ENCODE data around the gene SORL1-AS1.
A peak's percentile ranks its signal among the peaks of the same experiment; 100 is the strongest.

The SORL1-AS1 gene

DNA sequence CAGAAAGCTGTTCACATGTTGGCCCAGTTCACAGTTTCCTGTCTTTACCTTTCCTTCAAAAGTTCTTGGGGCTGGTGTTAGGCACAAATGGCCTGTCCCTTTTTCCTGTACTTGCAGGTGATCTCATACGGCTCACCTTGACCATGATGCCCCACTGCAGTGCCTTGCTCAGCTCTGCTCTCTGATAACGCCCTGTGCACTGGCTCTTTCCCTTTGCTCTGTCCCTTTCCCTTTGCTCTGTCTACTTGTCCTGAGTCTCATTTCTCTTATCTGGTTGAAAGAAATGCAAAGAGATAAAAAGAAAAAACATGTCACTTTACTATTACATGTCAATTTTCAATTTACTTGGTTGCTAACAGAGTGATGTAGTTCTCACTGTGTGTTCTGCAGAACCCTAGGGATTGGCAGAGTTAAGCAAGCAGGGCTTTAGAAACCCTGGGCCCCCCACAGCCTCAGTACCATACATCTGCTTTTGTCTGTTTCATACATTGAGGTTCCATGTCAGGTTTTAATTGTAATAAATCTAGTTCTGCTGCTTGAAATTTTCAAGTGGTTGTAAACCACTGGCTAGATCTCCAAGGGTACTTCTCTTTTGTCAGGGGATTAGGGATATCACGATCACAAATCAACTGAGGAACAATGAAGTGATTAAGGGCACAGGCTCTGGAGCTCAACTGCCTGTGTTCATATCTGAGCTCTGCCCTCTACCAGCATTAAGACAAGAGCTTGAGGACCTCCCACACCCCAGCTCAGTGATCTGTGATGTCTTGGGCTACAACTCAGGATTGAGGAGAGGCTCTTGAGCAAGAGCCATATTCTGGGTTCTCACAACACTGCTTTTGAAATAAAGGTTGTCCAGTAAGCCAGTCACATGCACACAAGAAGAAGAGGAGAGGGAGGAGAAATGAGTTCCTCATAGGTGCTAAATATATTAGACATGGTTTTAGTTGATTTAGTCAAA is 16.9 kb downstream of the SORL1-AS1 start:
- Mint-ChIP-seq H3K27me3 (ENCODE audit: low read depth) (peaks cover 11% of the 10 kb centered on the region), H3K4me1 (peaks cover 4% of the 10 kb centered on the region), H3K36me3 (ENCODE audit: low read depth) (no peaks in the 10 kb centered on the region), H3K9me3 (no peaks in the 10 kb centered on the region), H3K4me3 (no peak overlapping the region), H3K27ac (no peak overlapping the region)
- TF ChIP-seq, protein P1, sequence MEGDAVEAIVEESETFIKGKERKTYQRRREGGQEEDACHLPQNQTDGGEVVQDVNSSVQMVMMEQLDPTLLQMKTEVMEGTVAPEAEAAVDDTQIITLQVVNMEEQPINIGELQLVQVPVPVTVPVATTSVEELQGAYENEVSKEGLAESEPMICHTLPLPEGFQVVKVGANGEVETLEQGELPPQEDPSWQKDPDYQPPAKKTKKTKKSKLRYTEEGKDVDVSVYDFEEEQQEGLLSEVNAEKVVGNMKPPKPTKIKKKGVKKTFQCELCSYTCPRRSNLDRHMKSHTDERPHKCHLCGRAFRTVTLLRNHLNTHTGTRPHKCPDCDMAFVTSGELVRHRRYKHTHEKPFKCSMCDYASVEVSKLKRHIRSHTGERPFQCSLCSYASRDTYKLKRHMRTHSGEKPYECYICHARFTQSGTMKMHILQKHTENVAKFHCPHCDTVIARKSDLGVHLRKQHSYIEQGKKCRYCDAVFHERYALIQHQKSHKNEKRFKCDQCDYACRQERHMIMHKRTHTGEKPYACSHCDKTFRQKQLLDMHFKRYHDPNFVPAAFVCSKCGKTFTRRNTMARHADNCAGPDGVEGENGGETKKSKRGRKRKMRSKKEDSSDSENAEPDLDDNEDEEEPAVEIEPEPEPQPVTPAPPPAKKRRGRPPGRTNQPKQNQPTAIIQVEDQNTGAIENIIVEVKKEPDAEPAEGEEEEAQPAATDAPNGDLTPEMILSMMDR (IDR thresholded peaks at IDR 0.05; ENCODE audit: unreplicated experiment in 3 of 3) = no peak

DNA sequence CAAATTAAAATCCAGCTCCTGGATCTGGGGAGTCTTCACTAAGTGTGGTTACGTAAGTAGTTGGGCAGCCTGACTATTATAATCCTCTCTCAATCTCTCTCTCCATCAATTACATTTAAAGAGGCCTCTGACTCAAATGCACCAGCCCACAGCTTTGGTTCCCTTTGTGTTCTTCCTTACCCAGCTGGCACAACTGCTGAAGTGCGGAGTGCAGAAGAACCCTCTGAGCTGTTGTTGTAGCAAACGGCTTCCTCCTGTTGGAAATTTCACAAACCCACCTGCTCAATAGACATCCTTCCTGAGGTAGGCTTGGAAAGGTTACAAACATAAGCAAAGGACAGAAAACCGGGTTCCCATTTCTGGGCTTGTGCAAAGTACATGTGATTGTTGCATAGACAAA is 17.6 kb downstream of the SORL1-AS1 start:
- no peak overlapping the region for H3K4me3 Mint-ChIP-seq
- peaks cover 11% of the 10 kb centered on the region for H3K27me3 Mint-ChIP-seq (ENCODE audit: low read depth)
- TF ChIP-seq, protein P1 (IDR thresholded peaks at IDR 0.05; ENCODE audit: unreplicated experiment in 3 of 3) = no peak
- no peaks in the 10 kb centered on the region for H3K36me3 Mint-ChIP-seq (ENCODE audit: low read depth)
- H3K4me1 Mint-ChIP-seq = peaks cover 4% of the 10 kb centered on the region
- H3K27ac Mint-ChIP-seq = no peak overlapping the region
- H3K9me3 Mint-ChIP-seq = no peaks in the 10 kb centered on the region

DNA sequence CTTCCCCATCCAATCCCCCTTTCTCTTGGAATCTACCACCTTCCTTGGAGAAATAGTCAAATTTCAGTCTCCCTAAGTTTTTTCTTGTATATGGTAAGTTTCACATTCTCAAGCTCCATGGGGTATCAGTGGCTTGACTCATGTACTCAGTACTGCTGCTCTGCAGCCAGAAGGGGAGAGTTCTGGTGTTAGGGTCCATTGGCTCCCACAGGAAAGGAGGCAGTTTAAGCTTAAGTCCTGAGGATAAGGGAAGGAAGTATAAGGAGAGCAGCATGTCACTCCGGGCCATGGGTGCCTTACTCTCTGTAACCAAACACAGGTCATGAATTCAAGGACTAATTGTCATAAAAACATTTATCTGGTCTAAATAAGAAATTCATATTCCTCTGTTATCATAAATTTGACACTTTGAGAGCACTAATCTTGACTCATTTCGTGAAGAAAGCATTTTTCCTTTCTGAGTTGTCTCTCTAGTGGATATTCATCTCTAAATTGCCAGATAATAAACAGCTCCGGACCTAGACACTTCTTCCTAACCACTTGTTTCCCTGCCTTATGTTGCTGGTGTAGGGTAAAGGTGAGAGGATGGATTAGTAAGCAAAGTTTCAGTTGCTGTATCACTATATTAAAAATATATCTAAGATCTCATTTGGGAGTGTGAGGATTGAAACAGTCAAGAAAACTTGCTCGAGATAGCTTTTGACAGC is 20.8 kb downstream of the SORL1-AS1 start:
- no peak overlapping the region for H3K27ac Mint-ChIP-seq
- TF ChIP-seq, protein P1 (IDR thresholded peaks at IDR 0.05; ENCODE audit: unreplicated experiment in 3 of 3) = no peak
- no peak overlapping the region for H3K4me3 Mint-ChIP-seq
- H3K27me3 Mint-ChIP-seq (ENCODE audit: low read depth) = peaks cover 30% of the 10 kb centered on the region
- no peaks in the 10 kb centered on the region for H3K36me3 Mint-ChIP-seq (ENCODE audit: low read depth)
- peaks cover 6% of the 10 kb centered on the region for H3K4me1 Mint-ChIP-seq
- H3K9me3 Mint-ChIP-seq = no peaks in the 10 kb centered on the region

DNA sequence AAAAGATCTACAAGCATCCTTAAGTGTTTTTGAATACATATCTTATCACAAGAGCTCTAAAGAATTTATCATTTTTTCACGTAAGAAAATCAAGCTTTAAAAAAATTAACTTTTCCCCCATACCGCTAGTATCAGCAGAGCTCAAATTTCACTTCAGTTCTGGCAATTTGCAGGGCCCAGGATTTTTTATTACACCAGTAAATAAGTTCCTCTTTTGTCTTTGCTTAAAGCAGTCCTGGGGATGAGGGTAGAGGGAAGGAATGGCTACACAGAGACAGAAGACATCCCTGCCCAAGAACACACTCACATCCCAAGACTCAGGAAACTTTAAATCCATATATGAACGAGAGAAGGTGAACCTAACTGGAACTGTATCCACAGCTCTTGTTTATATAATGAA is 23.2 kb downstream of the SORL1-AS1 start:
- no peak overlapping the region for H3K4me3 Mint-ChIP-seq
- peaks cover 6% of the 10 kb centered on the region for H3K4me1 Mint-ChIP-seq
- no peak overlapping the region for H3K27ac Mint-ChIP-seq
- H3K9me3 Mint-ChIP-seq = no peaks in the 10 kb centered on the region
- peaks cover 33% of the 10 kb centered on the region for H3K27me3 Mint-ChIP-seq (ENCODE audit: low read depth)
- no peaks in the 10 kb centered on the region for H3K36me3 Mint-ChIP-seq (ENCODE audit: low read depth)
- TF ChIP-seq, protein P1 (IDR thresholded peaks at IDR 0.05; ENCODE audit: unreplicated experiment in 3 of 3) = no peak

DNA sequence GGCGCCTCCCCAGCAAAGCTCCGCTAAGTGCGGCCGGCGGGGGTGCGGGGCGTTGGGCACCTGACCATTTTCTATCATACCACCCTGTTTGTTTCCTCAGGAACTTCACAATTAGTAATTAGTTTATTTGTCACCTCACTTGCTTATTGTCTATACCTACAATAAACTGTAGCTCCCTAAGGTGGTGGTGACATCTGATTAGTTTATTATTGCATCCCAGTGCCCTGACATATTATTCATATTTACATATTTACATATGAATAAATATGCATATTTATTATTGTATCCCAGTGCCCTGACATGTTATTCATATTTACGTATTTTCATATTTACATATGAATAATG is 25.4 kb downstream of the SORL1-AS1 start:
- H3K4me1 Mint-ChIP-seq = peaks cover 6% of the 10 kb centered on the region
- no peak overlapping the region for H3K27ac Mint-ChIP-seq
- no peaks in the 10 kb centered on the region for H3K9me3 Mint-ChIP-seq
- H3K27me3 Mint-ChIP-seq (ENCODE audit: low read depth) = peaks cover 38% of the 10 kb centered on the region
- no peaks in the 10 kb centered on the region for H3K36me3 Mint-ChIP-seq (ENCODE audit: low read depth)
- peak overlapping the region in 1 of 3 experiments; percentile 22 for H3K4me3 Mint-ChIP-seq
- TF ChIP-seq, protein P1 (IDR thresholded peaks at IDR 0.05; ENCODE audit: unreplicated experiment in 3 of 3) = no peak

Measured in nephron (organoid).